Rectal smooth muscle tissue (tissue), 1 donor: ENCODE measurements around the gene PIGN.
"Not testable (repeated sequence)": the region's sequence is repeated elsewhere in the genome, so short reads cannot be mapped to it uniquely, and the experiment has no call there.

Source experiments
- H3K27ac ChIP-seq: one replicate; pipeline ENCODE4 v1.7.0; 2013; ENCODE audit warnings: low read depth, low read length, inconsistent platforms
- H3K27me3 ChIP-seq: one replicate; pipeline ENCODE4 v1.7.0; 2013; ENCODE audit warnings: low read length; ENCODE audit not compliant: control insufficient read depth, insufficient read depth
- H3K36me3 ChIP-seq: one replicate; pipeline ENCODE4 v1.7.0; 2013; ENCODE audit warnings: low read length; ENCODE audit not compliant: control insufficient read depth, insufficient read depth
- H3K4me1 ChIP-seq: one replicate; pipeline ENCODE4 v1.7.0; 2013; ENCODE audit warnings: low read length; ENCODE audit not compliant: control insufficient read depth, insufficient read depth
- H3K4me3 ChIP-seq: one replicate; pipeline ENCODE4 v1.7.0; 2013; ENCODE audit warnings: low read length
- H3K9ac ChIP-seq: one replicate; pipeline ENCODE4 v1.7.0; 2013; ENCODE audit warnings: low read length

PIGN gene

DNA sequence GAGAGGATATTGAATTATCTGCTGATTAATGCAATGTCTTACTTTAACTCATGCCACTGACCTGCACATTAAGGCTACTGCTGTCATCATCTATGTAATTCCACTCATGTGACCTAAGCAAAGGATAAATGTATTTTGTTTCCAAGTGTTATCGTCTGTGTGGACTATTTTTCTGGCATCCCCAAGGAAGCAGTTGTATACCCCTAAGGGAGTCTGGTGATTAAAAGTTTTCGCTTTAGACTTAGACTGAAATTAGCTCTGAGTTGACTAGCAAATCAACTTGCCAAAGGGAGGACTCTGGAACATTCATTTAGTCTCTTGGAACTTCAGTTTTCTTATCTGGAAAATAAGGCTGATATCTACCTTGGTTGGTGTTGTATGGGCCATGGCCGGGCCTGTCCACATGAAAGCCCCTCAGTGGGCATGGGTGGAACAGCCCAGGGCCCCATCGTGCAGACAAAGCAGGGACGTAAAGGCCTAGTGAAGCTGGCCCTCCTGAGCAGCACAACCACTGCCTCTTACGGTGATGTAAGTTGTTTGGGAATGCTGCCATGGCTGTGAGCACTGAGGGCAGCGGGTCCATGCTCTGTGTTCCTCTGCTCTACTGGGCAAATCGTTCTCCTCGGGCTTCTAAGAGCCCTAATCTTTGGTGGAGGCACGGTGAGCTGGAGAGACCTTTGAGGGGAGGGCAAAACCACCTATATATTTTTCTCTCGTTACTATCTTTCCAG, 149.7 kb downstream of the PIGN start:
- no peak overlapping the region for H3K9ac ChIP-seq
- no peak overlapping the region for H3K4me3 ChIP-seq
- no peaks in the 10 kb centered on the region for H3K36me3 ChIP-seq
- H3K27me3 ChIP-seq = no peaks in the 10 kb centered on the region
- H3K27ac ChIP-seq = no peak overlapping the region
- no peaks in the 10 kb centered on the region for H3K4me1 ChIP-seq

DNA sequence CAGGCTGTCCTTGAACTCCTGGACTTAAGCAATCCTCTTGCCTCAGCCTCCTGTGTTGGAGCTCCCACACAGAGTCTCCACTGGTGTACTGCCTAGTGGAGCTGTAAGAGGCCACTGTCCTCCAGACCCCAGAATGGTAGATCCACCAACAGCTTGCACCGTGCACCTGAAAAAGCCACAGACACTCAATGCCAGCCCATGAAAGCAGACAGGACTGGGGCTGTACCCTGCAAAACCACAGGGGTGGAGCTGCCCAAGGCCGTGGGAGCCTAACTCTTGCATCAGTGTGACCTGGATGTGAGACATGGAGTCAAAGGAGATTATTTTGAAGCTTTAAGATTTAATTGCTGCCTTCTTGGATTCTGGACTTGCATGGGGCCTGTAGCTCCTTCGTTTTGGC, 152.6 kb downstream of the PIGN start:
- H3K27ac ChIP-seq, H3K9ac ChIP-seq, H3K4me3 ChIP-seq, H3K4me1 ChIP-seq, H3K36me3 ChIP-seq, H3K27me3 ChIP-seq: not testable (repeated sequence)

- Histone ChIP-seq H3K4me3 (no peak overlapping the region), H3K27ac (no peak overlapping the region), H3K4me1 (no peaks in the 10 kb centered on the region), H3K27me3 (no peaks in the 10 kb centered on the region), H3K9ac (no peak overlapping the region), H3K36me3 (no peaks in the 10 kb centered on the region)
Measured at GRCh38 chr18:62033756-62034155, 153.1 kb downstream of the PIGN start.

DNA sequence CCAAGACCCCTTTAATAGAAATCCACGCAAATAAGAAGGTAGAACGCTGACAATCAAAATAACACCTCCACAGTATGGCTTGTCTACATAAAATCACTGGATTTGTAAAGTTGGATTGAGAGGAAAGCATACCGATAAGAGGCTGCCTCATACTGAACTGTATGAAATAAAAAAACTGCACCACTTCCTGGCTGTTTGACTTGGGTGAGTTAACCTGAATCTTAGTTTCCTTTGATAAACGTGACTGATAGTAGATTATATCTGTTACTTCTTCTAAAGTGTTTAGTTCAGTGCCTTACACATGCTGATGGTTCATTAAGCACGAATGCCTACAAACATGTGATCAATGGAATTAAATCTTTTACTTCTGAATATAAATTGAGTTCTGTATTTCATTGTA, 153.6 kb downstream of the PIGN start:
- Histone ChIP-seq H3K27me3 (no peaks in the 10 kb centered on the region), H3K9ac (no peak overlapping the region), H3K4me1 (no peaks in the 10 kb centered on the region), H3K36me3 (no peaks in the 10 kb centered on the region), H3K4me3 (no peak overlapping the region), H3K27ac (no peak overlapping the region)

DNA sequence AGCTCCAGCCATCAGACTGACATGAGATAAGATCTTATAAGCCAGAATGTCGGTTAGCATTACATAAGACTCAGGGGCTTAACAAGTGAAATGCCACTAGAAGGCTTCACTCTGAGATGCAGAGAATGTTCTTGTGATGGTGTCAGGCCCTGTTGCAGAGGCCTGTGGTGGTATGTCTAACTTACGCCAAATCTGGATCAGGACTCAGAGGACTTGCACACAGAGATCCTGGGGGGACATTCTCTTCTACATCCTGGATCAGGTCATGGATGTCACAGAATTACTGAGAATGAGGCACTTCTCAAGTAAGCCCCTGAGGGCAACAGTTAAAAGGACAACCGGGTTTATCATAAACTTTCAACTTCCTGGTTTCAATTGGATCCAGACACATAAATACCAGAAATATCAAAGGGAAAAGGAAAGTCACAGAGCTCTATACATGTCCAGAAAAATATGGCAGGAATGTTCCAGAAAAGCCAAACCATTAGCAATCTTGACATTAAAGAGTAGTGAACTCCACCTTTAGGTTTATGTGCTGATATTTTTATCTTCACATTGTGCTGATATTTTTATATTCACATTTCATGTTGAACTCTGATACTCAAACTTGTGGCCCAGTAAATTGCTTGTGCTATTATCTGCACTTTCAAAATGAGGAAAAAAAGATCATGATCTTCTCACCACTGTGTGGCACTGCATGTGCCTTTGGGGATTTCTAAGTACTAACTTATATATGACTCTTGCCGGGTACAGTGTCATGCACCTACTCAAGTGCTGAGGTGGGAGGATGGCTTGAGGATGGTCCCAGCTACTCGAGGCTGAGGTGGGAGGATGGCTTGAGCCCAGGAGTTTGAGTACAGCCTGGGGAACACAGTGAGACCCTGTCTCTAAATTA, 156.5 kb downstream of the PIGN start:
- Histone ChIP-seq H3K27ac (no peak overlapping the region), H3K9ac (no peak overlapping the region), H3K36me3 (no peaks in the 10 kb centered on the region), H3K4me3 (no peak overlapping the region), H3K4me1 (no peaks in the 10 kb centered on the region), H3K27me3 (no peaks in the 10 kb centered on the region)

GRCh38 chr18:62028715-62029114, 158.1 kb downstream of the PIGN start:
- Histone ChIP-seq H3K27me3 (no peaks in the 10 kb centered on the region), H3K27ac (no peak overlapping the region), H3K4me3 (no peak overlapping the region), H3K9ac (no peak overlapping the region), H3K4me1 (no peaks in the 10 kb centered on the region), H3K36me3 (no peaks in the 10 kb centered on the region)

DNA sequence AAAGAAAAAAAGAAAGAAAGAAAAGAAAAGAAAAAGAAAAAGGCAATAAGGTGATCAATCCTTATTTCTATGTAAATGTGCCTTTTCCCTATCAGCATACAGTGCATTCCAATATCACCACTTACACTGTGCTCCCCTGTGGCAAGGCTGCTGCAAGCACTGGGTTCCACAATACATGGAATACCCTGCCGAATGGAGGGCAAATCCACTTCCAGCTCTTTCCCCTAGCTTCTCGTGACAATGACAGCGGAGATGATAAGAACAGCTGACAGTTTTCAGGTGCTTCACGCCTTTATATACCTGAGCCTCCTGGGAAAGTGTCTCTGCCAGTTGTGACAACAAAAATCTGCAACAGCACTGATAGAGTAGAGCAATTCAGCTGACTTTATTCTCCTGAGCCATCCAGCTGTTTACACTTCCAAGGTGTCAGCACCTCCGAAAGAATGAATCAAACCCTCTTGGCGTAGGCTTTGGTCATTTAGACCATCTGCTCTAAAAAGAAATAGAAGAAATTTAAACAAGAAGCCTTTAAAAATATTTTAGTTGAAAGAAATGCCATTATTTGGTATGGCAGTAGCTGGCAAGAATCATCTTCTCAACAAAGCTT, 158.8 kb downstream of the PIGN start:
- Histone ChIP-seq H3K4me3 (no peak overlapping the region), H3K36me3 (no peaks in the 10 kb centered on the region), H3K4me1 (no peaks in the 10 kb centered on the region), H3K27me3 (no peaks in the 10 kb centered on the region), H3K9ac (no peak overlapping the region), H3K27ac (no peak overlapping the region)

- Histone ChIP-seq H3K27me3 (no peaks in the 10 kb centered on the region), H3K9ac (no peak overlapping the region), H3K36me3 (no peaks in the 10 kb centered on the region), H3K27ac (no peak overlapping the region), H3K4me3 (no peak overlapping the region), H3K4me1 (no peaks in the 10 kb centered on the region)
Measured at GRCh38 chr18:62026586-62026985, 160.3 kb downstream of the PIGN start.

- Histone ChIP-seq H3K36me3 (no peaks in the 10 kb centered on the region), H3K27ac (no peak overlapping the region), H3K9ac (no peak overlapping the region), H3K27me3 (no peaks in the 10 kb centered on the region), H3K4me3 (no peak overlapping the region), H3K4me1 (no peaks in the 10 kb centered on the region)
Measured at GRCh38 chr18:62024983-62025382, 161.9 kb downstream of the PIGN start.

DNA sequence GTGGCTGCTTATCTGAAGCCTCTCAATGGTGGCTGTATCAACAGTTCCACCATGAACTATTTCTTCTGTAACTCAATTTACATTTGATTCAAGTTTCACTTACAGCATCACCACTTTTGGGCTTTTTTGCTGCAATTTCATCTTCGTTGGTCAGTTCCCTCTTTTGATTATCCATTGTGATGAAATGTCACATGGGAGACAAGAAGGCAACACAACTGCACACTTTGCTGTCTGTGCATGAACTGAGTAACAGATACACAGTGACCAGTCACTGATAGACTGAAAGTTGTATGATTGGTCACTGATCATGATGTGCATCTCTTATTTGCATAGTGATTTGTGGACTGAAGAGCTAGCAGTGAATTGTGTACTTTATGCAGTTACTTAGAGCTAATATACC, 163.3 kb downstream of the PIGN start:
- Histone ChIP-seq H3K36me3 (no peaks in the 10 kb centered on the region), H3K9ac (no peak overlapping the region), H3K4me1 (peaks cover 1% of the 10 kb centered on the region), H3K4me3 (no peak overlapping the region), H3K27ac (no peak overlapping the region), H3K27me3 (no peaks in the 10 kb centered on the region)

DNA sequence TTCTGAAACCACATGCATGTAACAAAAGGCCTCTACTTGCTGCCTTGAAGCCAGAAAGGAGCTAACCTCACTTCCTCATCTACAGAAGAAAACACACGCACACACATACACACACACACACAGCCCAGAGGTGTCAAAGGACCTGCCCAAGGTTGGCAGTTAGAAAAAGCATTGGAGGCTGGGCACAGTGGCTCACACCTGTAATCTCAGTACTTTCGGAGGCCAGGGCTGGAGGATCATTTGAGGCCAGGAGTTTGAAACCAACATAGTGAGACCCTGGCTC, 168.2 kb downstream of the PIGN start:
- no peaks in the 10 kb centered on the region for H3K27me3 ChIP-seq

GRCh38 chr18:62018034-62018758, 168.7 kb downstream of the PIGN start:
- H3K4me1 ChIP-seq = peaks cover 14% of the 10 kb centered on the region
- H3K36me3 ChIP-seq = no peaks in the 10 kb centered on the region
- H3K27me3 ChIP-seq = no peaks in the 10 kb centered on the region
- no peak overlapping the region for H3K9ac ChIP-seq
- peak overlapping the region; percentile 34 for H3K27ac ChIP-seq
- no peak overlapping the region for H3K4me3 ChIP-seq

More for the DNA sequence above, 168.2 kb downstream of the PIGN start:
- no peak overlapping the region for H3K9ac ChIP-seq
- H3K4me1 ChIP-seq = peaks cover 14% of the 10 kb centered on the region
- no peaks in the 10 kb centered on the region for H3K36me3 ChIP-seq
- no peak overlapping the region for H3K4me3 ChIP-seq
- no peak overlapping the region for H3K27ac ChIP-seq
